ENCODE results near the gene NRXN3.

- TF ChIP-seq GATA2 (IDR thresholded peaks at IDR 0.05; ENCODE audit: low read depth, low read length) (no peak), GATA3 (IDR thresholded peaks at IDR 0.05; ENCODE audit: low read depth, low read length) (no peak)
Observed at GRCh38 chr14:78576437-78577166, 406.4 kb downstream of the NRXN3 start.

Data from SH-SY5Y (cell line).